Sigmoid colon (tissue), 4 donors: ENCODE data around the gene ASPM.

Source experiments
- CTCF ChIP-seq, 4 experiments: fragments of 450-650 bp in 3 of 4; fragments of 200-600 bp in 1 of 4; IDR thresholded peaks; one replicate each; pipeline ENCODE4 v1.5.1; 2016 to 2019; ENCODE audit warnings: antibody characterized with exemption in 4 of 4, mild to moderate bottlenecking in 3 of 4, moderate library complexity in 2 of 4
- POLR2A ChIP-seq, 2 donors: fragments of 450-650 bp; IDR thresholded peaks; one replicate each; pipeline ENCODE4 v1.6.1; 2016; ENCODE audit warnings: antibody characterized with exemption in 2 of 2, mild to moderate bottlenecking in 2 of 2, moderate library complexity in 2 of 2
- POLR2AphosphoS5 ChIP-seq, 4 donors: sonication (generic); formaldehyde crosslinking; IDR thresholded peaks; one replicate each; pipeline ENCODE4 v1.6.1; 2017; ENCODE audit warnings: antibody characterized with exemption in 4 of 4

DNA sequence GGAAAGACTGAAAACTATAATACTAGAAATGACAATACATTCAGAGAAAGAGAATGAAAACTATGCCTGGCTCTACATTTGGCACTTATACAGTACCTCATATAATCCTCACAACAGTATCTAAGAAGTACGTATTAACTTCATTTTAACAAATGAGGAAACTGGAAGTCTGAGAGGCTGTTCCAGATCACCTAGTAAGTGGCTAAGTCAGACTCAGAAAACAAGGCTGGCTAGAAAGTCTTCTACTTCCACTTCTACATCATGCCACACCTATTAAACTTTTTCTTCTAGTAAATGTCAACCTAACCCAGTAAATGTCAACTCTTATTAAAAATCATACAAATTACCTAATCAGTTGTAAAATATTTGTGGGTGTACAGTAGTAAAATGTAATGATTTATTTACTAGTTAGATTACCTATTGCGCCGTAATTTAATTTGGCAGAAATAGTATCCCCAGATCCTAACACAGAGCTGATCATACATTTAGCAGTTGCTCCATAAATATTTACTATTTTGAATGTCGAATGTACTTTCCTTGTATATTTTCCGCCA lies 36.8 kb upstream of the ASPM start:
- TF ChIP-seq CTCF (IDR thresholded peaks at IDR 0.05) (no peak), POLR2AphosphoS5 (IDR thresholded peaks at IDR 0.05) (no peak), POLR2A (IDR thresholded peaks at IDR 0.05) (no peak)
